Naive B cell (primary cell): ENCODE results near the gene UBE2C. TPM values are rescaled to one million over a fixed set of nuclear protein-coding genes. Genes with fewer than 3 reads are reported as not detected.
A peak's percentile ranks its signal among the peaks of the same experiment; 100 is the strongest.
"Not testable (repeated sequence)": the region's sequence is repeated elsewhere in the genome, so short reads cannot be mapped to it uniquely, and the experiment has no call there.

Experiments used
- ATAC-seq, 2 donors: fragments of 150-1000 bp; cut with Tn5 transposase; 2 replicates each; pipeline ENCODE4 v1.10.0; 2021; ENCODE audit warnings: low read depth in 2 of 2, mild to moderate bottlenecking in 2 of 2, moderate library complexity in 2 of 2
- DNase-seq: peaks from one replicate; pipeline ENCODE4 v3.0.0; 2022
- H3K27ac Mint-ChIP-seq, 6 donors: one replicate each; pipeline ENCODE4 v1.8.0; 2020 to 2022; ENCODE audit warnings: mild to moderate bottlenecking in 6 of 6, mixed read lengths in 6 of 6, moderate library complexity in 5 of 6, inconsistent platforms in 2 of 6
- H3K27me3 Mint-ChIP-seq, 3 donors: one replicate each; pipeline ENCODE4 v1.8.0; 2021 to 2022; ENCODE audit warnings: mixed read lengths in 3 of 3, mild to moderate bottlenecking in 1 of 3
- H3K36me3 Mint-ChIP-seq, 2 donors: one replicate each; pipeline ENCODE4 v1.8.0; 2020 to 2022; ENCODE audit warnings: mixed read lengths in 2 of 2, inconsistent platforms in 1 of 2, mild to moderate bottlenecking in 1 of 2
- H3K4me1 Mint-ChIP-seq, 3 donors: one replicate each; pipeline ENCODE4 v1.8.0; 2020 to 2022; ENCODE audit warnings: mixed read lengths in 3 of 3, inconsistent platforms in 1 of 3, mild to moderate bottlenecking in 1 of 3, moderate library complexity in 1 of 3
- H3K4me3 Mint-ChIP-seq, 8 donors: one replicate each; pipeline ENCODE4 v1.8.0; 2020 to 2022; ENCODE audit warnings: mild to moderate bottlenecking in 8 of 8, mixed read lengths in 8 of 8, moderate library complexity in 8 of 8, inconsistent platforms in 2 of 8
- H3K9me3 Mint-ChIP-seq, 7 donors: one replicate each; pipeline ENCODE4 v1.8.0; 2020 to 2022; ENCODE audit warnings: mixed read lengths in 7 of 7, mild to moderate bottlenecking in 5 of 7, inconsistent platforms in 2 of 7, moderate library complexity in 1 of 7
- polyA plus RNA-seq, 6 donors: library from polyadenylated mRNA; unstranded; fragments of 300-500 nt; fragmentation: Illumina TruSeq; gene quantifications; one replicate each; pipeline ENCODE4 v1.2.3, GENCODE V29; 2021; ENCODE audit warnings: low read depth in 6 of 6

The UBE2C gene
- polyA plus RNA-seq, 6 donors from 2014 or later, result 0.53 TPM; not detected in 5

GRCh38 chr20:45781391-45781931, 31.0 kb upstream of the UBE2C start:
- H3K4me3 Mint-ChIP-seq, result no peak overlapping the region
- ATAC-seq (no peak), DNase-seq (no peak)
- H3K36me3 Mint-ChIP-seq, result no peaks in the 10 kb centered on the region
- peaks cover 16 to 32% (median 18%) of the 10 kb centered on the region in 3 donors for H3K27me3 Mint-ChIP-seq
- peak overlapping the region in 1 of 6 donors; percentile 3 for H3K27ac Mint-ChIP-seq
- H3K4me1 Mint-ChIP-seq, result peaks cover 0 to 8% (median 7%) of the 10 kb centered on the region in 3 donors
- no peaks in the 10 kb centered on the region for H3K9me3 Mint-ChIP-seq

GRCh38 chr20:45782890-45783289, 29.6 kb upstream of the UBE2C start:
- no peak for DNase-seq
- Mint-ChIP-seq H3K9me3 (no peaks in the 10 kb centered on the region), H3K4me3 (no peak overlapping the region), H3K27me3 (peaks cover 14 to 28% (median 18%) of the 10 kb centered on the region in 3 donors), H3K36me3 (no peaks in the 10 kb centered on the region), H3K27ac (no peak overlapping the region), H3K4me1 (peaks cover 0 to 8% (median 7%) of the 10 kb centered on the region in 3 donors)
- no peak for ATAC-seq

GRCh38 chr20:45783656-45784294, 28.7 kb upstream of the UBE2C start:
- no peak for DNase-seq
- ATAC-seq, result no peak
- no peaks in the 10 kb centered on the region for H3K36me3 Mint-ChIP-seq
- H3K4me1 Mint-ChIP-seq, result peaks cover 0 to 8% (median 7%) of the 10 kb centered on the region in 3 donors
- no peaks in the 10 kb centered on the region for H3K9me3 Mint-ChIP-seq
- no peak overlapping the region for H3K27ac Mint-ChIP-seq
- H3K4me3 Mint-ChIP-seq, result no peak overlapping the region
- peaks cover 10 to 25% (median 18%) of the 10 kb centered on the region in 3 donors for H3K27me3 Mint-ChIP-seq

- Mint-ChIP-seq H3K27me3 (no peaks in the 10 kb centered on the region), H3K36me3 (no peaks in the 10 kb centered on the region), H3K9me3 (no peaks in the 10 kb centered on the region), H3K4me3 (peak overlapping the region in 1 of 8 donors; percentile 15), H3K4me1 (peaks cover 15 to 27% (median 17%) of the 10 kb centered on the region in 3 donors), H3K27ac (no peak overlapping the region)
- no peak for ATAC-seq
- no peak for DNase-seq
Measured at GRCh38 chr20:45788351-45788750, 24.1 kb upstream of the UBE2C start.

- Mint-ChIP-seq H3K4me1 (peaks cover 12 to 27% (median 20%) of the 10 kb centered on the region in 3 donors), H3K27me3 (no peaks in the 10 kb centered on the region), H3K4me3 (peak overlapping the region; percentile 75 to 100 (median 97)), H3K9me3 (no peaks in the 10 kb centered on the region), H3K36me3 (peaks cover 8 to 18% of the 10 kb centered on the region in 2 donors), H3K27ac (peak overlapping the region; percentile 93 to 98 (median 96))
- ATAC-seq, result peak; percentile 31 to 37
- DNase-seq, result peak; percentile 41
Measured at GRCh38 chr20:45792317-45793118, 19.9 kb upstream of the UBE2C start.

- Mint-ChIP-seq H3K27me3 (no peaks in the 10 kb centered on the region), H3K4me3 (peak overlapping the region in 1 of 8 donors; percentile 33), H3K36me3 (peaks cover 12 to 18% of the 10 kb centered on the region in 2 donors), H3K27ac (peak overlapping the region in 2 of 6 donors; percentile 20 to 80), H3K4me1 (peaks cover 16 to 37% (median 31%) of the 10 kb centered on the region in 3 donors), H3K9me3 (no peaks in the 10 kb centered on the region)
- DNase-seq (no peak), ATAC-seq (no peak)
Measured at GRCh38 chr20:45796337-45797065, 15.9 kb upstream of the UBE2C start.

GRCh38 chr20:45797510-45797909, 14.9 kb upstream of the UBE2C start:
- not testable (repeated sequence) for H3K9me3 Mint-ChIP-seq, ATAC-seq, H3K4me3 Mint-ChIP-seq, H3K27me3 Mint-ChIP-seq, H3K27ac Mint-ChIP-seq, DNase-seq
- peaks cover 12 to 18% of the 10 kb centered on the region in 2 donors for H3K36me3 Mint-ChIP-seq
- H3K4me1 Mint-ChIP-seq, result peaks cover 10 to 29% (median 24%) of the 10 kb centered on the region in 3 donors

GRCh38 chr20:45797955-45798354, 14.5 kb upstream of the UBE2C start:
- Mint-ChIP-seq H3K36me3 (peaks cover 12 to 18% of the 10 kb centered on the region in 2 donors), H3K4me1 (peaks cover 6 to 25% (median 19%) of the 10 kb centered on the region in 3 donors)
- DNase-seq, H3K4me3 Mint-ChIP-seq, ATAC-seq, H3K9me3 Mint-ChIP-seq, H3K27ac Mint-ChIP-seq, H3K27me3 Mint-ChIP-seq: not testable (repeated sequence)

GRCh38 chr20:45798935-45799642, 13.4 kb upstream of the UBE2C start:
- peaks cover 12 to 25% of the 10 kb centered on the region in 2 donors for H3K36me3 Mint-ChIP-seq
- no peaks in the 10 kb centered on the region for H3K9me3 Mint-ChIP-seq
- H3K4me1 Mint-ChIP-seq, result peaks cover 5 to 22% (median 15%) of the 10 kb centered on the region in 3 donors
- DNase-seq, result peak; percentile 51
- no peaks in the 10 kb centered on the region for H3K27me3 Mint-ChIP-seq
- ATAC-seq, result peak; percentile 84 to 92
- H3K27ac Mint-ChIP-seq, result peak overlapping the region in 4 of 6 donors; percentile 1 to 87 (median 60)
- peak overlapping the region in 1 of 8 donors; percentile 22 for H3K4me3 Mint-ChIP-seq

- H3K4me1 Mint-ChIP-seq, result peaks cover 5 to 15% (median 15%) of the 10 kb centered on the region in 3 donors
Measured at GRCh38 chr20:45801851-45802250, 10.6 kb upstream of the UBE2C start.

GRCh38 chr20:45810191-45810970, 2.1 kb upstream of the UBE2C start:
- no peaks in the 10 kb centered on the region for H3K9me3 Mint-ChIP-seq
- H3K4me3 Mint-ChIP-seq, result peak overlapping the region in 3 of 8 donors; percentile 32 to 42 (median 33)
- H3K36me3 Mint-ChIP-seq, result peaks cover 10 to 22% of the 10 kb centered on the region in 2 donors
- H3K4me1 Mint-ChIP-seq, result peaks cover 13 to 22% (median 18%) of the 10 kb centered on the region in 3 donors
- H3K27me3 Mint-ChIP-seq, result no peaks in the 10 kb centered on the region
- DNase-seq (no peak), ATAC-seq (no peak)
- H3K27ac Mint-ChIP-seq, result peak overlapping the region in 2 of 6 donors; percentile 42 to 55

More at GRCh38 chr20:45801851-45802250, 10.6 kb upstream of the UBE2C start:
- no peaks in the 10 kb centered on the region for H3K27me3 Mint-ChIP-seq
- peaks cover 9 to 25% of the 10 kb centered on the region in 2 donors for H3K36me3 Mint-ChIP-seq
- no peaks in the 10 kb centered on the region for H3K9me3 Mint-ChIP-seq
- no peak for ATAC-seq
- H3K4me3 Mint-ChIP-seq, result no peak overlapping the region
- H3K27ac Mint-ChIP-seq, result peak overlapping the region in 1 of 6 donors; percentile 44
- DNase-seq, result no peak

- peak overlapping the region in 1 of 6 donors; percentile 47 for H3K27ac Mint-ChIP-seq
- H3K4me3 Mint-ChIP-seq, result peak overlapping the region; percentile 83 to 93 (median 90)
- no peaks in the 10 kb centered on the region for H3K9me3 Mint-ChIP-seq
- H3K36me3 Mint-ChIP-seq, result peaks cover 8 to 15% of the 10 kb centered on the region in 2 donors
- H3K27me3 Mint-ChIP-seq, result no peaks in the 10 kb centered on the region
- ATAC-seq (no peak), DNase-seq (no peak)
- H3K4me1 Mint-ChIP-seq, result peaks cover 13 to 22% (median 18%) of the 10 kb centered on the region in 3 donors
Measured at GRCh38 chr20:45813006-45813340, 529 bp downstream of the UBE2C start.
